ENCODE measurements around the gene PCBP4.

Gene PCBP4

GRCh38 chr3:51982352-51982837, 15.1 kb upstream of the PCBP4 start:
- TF ChIP-seq ZNF565 (CRISPR knock-in tag; conservative IDR thresholded peaks at IDR 0.05; ENCODE audit: low read depth) (no peak), TCF4 (CRISPR knock-in tag; IDR thresholded peaks at IDR 0.05; ENCODE audit: borderline replicate concordance) (peak; percentile 27; the same call in 1 of the 2 replicates)
- ATAC-seq, result peak; percentile 55

- no peak for ATAC-seq
- no peak for TF ChIP-seq PPARA (CRISPR knock-in tag; IDR thresholded peaks at IDR 0.05; ENCODE audit: borderline replicate concordance)
- no peak for TF ChIP-seq RARB (CRISPR knock-in tag; IDR thresholded peaks at IDR 0.05)
- TF ChIP-seq ZFP3 (CRISPR knock-in tag; IDR thresholded peaks at IDR 0.05), result no peak
- TF ChIP-seq TOX (CRISPR knock-in tag; IDR thresholded peaks at IDR 0.05; ENCODE audit: borderline replicate concordance), result no peak
- TF ChIP-seq BACH2 (CRISPR knock-in tag; IDR thresholded peaks at IDR 0.05; ENCODE audit: borderline replicate concordance), result no peak
- TF ChIP-seq ESRRG (CRISPR knock-in tag; IDR thresholded peaks at IDR 0.05), result no peak
- no peak for TF ChIP-seq POU6F1 (CRISPR knock-in tag; IDR thresholded peaks at IDR 0.05; ENCODE audit: borderline replicate concordance, low read depth)
- no peak for TF ChIP-seq ARNTL (CRISPR knock-in tag; IDR thresholded peaks at IDR 0.05; ENCODE audit: borderline replicate concordance, low read depth)
- no peak for TF ChIP-seq TSHZ2 (CRISPR knock-in tag; IDR thresholded peaks at IDR 0.05)
- TF ChIP-seq ZFP30 (CRISPR knock-in tag; IDR thresholded peaks at IDR 0.05), result no peak
- TF ChIP-seq ZNF8 (CRISPR knock-in tag; IDR thresholded peaks at IDR 0.05), result no peak
- TF ChIP-seq TCF4 (CRISPR knock-in tag; IDR thresholded peaks at IDR 0.05; ENCODE audit: borderline replicate concordance), result no peak
- no peak for TF ChIP-seq ZNF70 (CRISPR knock-in tag; IDR thresholded peaks at IDR 0.05)
- TF ChIP-seq CSDC2 (CRISPR knock-in tag; IDR thresholded peaks at IDR 0.05), result no peak
- TF ChIP-seq ZC3H10 (CRISPR knock-in tag; IDR thresholded peaks at IDR 0.05), result no peak
- no peak for TF ChIP-seq CSRNP3 (CRISPR knock-in tag; IDR thresholded peaks at IDR 0.05)
Measured at GRCh38 chr3:51980253-51980652, 13.0 kb upstream of the PCBP4 start.

GRCh38 chr3:51978143-51978502, 10.9 kb upstream of the PCBP4 start:
- no peak for ATAC-seq
- no peak for TF ChIP-seq CSDC2 (CRISPR knock-in tag; IDR thresholded peaks at IDR 0.05)
- TF ChIP-seq BACH2 (CRISPR knock-in tag; IDR thresholded peaks at IDR 0.05; ENCODE audit: borderline replicate concordance), result no peak
- TF ChIP-seq ISL1 (CRISPR knock-in tag; IDR thresholded peaks at IDR 0.05), result no peak
- no peak for TF ChIP-seq RARB (CRISPR knock-in tag; IDR thresholded peaks at IDR 0.05)
- TF ChIP-seq ZNF565 (CRISPR knock-in tag; conservative IDR thresholded peaks at IDR 0.05; ENCODE audit: low read depth), result no peak

- ATAC-seq, result no peak
- TF ChIP-seq CREB5 (CRISPR knock-in tag; IDR thresholded peaks at IDR 0.05; ENCODE audit: low read depth), result no peak
- TF ChIP-seq OSR1 (CRISPR knock-in tag; IDR thresholded peaks at IDR 0.05), result no peak
- no peak for TF ChIP-seq ZFP3 (CRISPR knock-in tag; IDR thresholded peaks at IDR 0.05)
- no peak for TF ChIP-seq ZNF8 (CRISPR knock-in tag; IDR thresholded peaks at IDR 0.05)
- no peak for TF ChIP-seq ZNF70 (CRISPR knock-in tag; IDR thresholded peaks at IDR 0.05)
- TF ChIP-seq TOX (CRISPR knock-in tag; IDR thresholded peaks at IDR 0.05; ENCODE audit: borderline replicate concordance), result no peak
- no peak for TF ChIP-seq ZNF565 (CRISPR knock-in tag; conservative IDR thresholded peaks at IDR 0.05; ENCODE audit: low read depth)
- no peak for TF ChIP-seq CSDC2 (CRISPR knock-in tag; IDR thresholded peaks at IDR 0.05)
- no peak for TF ChIP-seq SNAI2 (CRISPR knock-in tag; IDR thresholded peaks at IDR 0.05)
- no peak for TF ChIP-seq GLIS3 (CRISPR knock-in tag; IDR thresholded peaks at IDR 0.05)
- no peak for TF ChIP-seq POU6F1 (CRISPR knock-in tag; IDR thresholded peaks at IDR 0.05; ENCODE audit: borderline replicate concordance, low read depth)
- no peak for TF ChIP-seq PPARA (CRISPR knock-in tag; IDR thresholded peaks at IDR 0.05; ENCODE audit: borderline replicate concordance)
- TF ChIP-seq ARNTL (CRISPR knock-in tag; IDR thresholded peaks at IDR 0.05; ENCODE audit: borderline replicate concordance, low read depth), result no peak
- TF ChIP-seq TSHZ2 (CRISPR knock-in tag; IDR thresholded peaks at IDR 0.05), result no peak
- TF ChIP-seq BACH2 (CRISPR knock-in tag; IDR thresholded peaks at IDR 0.05; ENCODE audit: borderline replicate concordance), result no peak
- no peak for TF ChIP-seq RARB (CRISPR knock-in tag; IDR thresholded peaks at IDR 0.05)
- TF ChIP-seq ISL1 (CRISPR knock-in tag; IDR thresholded peaks at IDR 0.05), result no peak
- TF ChIP-seq TCF4 (CRISPR knock-in tag; IDR thresholded peaks at IDR 0.05; ENCODE audit: borderline replicate concordance), result no peak
Measured at GRCh38 chr3:51977446-51978142, 10.3 kb upstream of the PCBP4 start.

Data from SK-N-SH treated with all-trans-retinoic acid at 6 μM for 48 hours (cell line).